Endothelial cell of hepatic sinusoid (primary cell): ENCODE data around the gene NPIPA5.
"Not testable (repeated sequence)": the region's sequence is repeated elsewhere in the genome, so short reads cannot be mapped to it uniquely, and the experiment has no call there.

Experiments
- in situ Hi-C: cut with HindIII; loops from 2 replicates; pipeline ENCODE4 v1.10.0; 2017; ENCODE audit warnings: low sequenced_read_pairs

NPIPA5 gene

DNA sequence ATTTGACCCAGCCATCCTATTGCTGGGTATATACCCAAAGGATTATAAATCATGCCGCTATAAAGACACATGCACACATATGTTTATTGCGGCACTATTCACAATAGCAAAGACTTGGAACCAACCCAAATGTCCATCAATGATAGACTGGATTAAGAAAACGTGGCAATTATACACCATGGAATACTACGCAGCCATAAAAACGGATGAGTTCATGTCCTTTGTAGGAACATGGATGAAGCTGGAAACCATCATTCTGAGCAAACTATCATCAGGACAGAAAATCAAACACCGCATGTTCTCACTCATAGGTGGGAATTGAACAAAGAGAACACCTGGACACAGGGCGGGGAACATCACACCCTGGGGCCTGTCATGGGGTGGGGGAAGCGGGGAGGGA is 14.9 kb upstream of the NPIPA5 start:
- in situ Hi-C loops = not testable (repeated sequence)

DNA sequence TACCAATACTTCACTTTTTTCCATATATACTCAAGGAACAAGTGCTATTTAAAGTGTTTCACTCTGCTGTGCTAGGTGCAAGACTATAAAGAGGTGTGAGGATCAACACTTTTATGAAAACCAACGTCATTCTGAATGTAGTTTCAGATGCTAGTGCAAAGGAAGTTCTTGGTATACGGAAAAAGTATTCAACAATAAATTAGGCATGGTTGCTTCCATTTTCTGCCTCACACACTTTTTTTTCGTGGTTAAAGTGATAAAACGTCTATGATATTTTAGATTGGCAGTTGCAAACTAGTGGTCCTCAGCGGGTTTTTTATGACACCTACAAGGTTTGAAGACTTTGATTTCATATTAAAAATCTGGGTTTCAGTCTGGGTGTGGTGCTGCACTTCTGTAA is 11.8 kb upstream of the NPIPA5 start:
- in situ Hi-C loops = not testable (repeated sequence)

DNA sequence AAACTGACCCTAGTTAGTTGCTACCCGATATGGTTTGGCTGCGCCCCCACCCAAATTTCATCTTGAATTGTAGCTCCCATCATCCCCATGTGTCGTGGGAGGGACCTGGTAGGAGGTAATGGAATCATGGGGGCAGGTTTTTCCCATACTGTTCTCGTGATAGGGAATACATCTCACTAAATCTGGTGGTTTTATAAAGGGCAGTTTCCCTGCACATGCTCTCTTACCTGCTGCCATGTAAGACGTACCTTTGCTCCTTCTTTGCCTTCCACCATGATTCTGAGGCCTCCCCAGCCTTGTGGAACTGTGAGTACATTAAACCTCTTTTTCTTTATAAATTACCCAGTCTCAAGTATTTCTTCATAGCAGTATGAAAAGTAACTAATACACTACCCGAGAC is 10.0 kb upstream of the NPIPA5 start:
- in situ Hi-C loops = not testable (repeated sequence)

DNA sequence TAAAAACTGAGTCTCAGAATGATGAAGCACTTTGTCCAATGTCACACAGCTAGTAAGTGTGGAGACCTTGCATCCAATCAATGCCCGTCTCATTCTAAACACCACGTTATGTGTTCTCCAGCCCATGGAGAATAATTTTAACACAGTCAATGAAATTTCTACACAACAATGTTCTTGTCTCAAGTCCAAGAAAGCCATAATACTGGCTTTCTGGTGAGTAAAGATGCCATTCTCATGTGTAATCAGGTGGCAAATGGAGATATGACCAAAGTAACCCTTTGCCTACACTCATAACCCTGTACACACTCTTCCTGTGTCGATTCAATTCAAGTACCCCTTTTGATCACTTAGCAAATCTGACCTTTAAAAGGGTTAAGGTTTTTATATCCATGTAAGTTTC is 4.7 kb upstream of the NPIPA5 start:
- in situ Hi-C loops = not testable (repeated sequence)

DNA sequence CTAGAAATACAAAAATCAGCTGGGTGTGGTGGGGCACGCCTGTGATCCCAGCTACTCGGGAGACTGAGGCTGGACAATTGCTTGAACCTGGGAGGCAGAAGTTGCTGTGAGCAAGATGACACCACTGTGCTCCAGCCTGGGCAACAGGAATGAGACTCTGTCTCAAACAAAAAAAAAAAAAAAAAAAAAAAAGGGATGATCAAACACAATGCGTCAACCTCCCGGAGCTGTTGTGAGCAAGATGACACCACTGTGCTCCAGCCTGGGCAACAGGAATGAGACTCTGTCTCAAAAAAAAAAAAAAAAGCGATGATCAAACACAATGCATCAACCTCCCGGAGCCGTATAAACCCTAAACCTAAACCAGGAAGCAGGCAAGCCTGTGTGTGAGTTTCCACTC is 20.6 kb downstream of the NPIPA5 start:
- in situ Hi-C loops = not testable (repeated sequence)

DNA sequence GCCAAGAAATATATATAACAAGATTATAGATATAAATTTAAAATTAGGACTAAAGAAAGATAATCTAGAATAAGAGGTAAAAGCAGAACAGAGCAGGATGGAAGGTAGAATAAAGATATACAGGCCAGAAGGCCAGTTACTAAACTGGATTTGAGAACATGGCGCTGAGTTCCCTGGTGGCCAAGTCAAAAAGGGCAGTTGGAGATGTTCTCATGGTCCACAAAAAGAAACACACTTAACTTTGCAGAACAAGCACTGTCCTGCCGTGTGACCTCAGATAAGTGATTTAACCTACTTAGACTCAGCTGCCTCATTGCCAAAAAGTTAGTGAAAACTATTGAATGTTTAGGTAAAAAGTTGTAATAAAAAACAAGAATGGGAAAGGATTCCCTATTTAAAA is 23.2 kb downstream of the NPIPA5 start:
- in situ Hi-C loops = not testable (repeated sequence)

DNA sequence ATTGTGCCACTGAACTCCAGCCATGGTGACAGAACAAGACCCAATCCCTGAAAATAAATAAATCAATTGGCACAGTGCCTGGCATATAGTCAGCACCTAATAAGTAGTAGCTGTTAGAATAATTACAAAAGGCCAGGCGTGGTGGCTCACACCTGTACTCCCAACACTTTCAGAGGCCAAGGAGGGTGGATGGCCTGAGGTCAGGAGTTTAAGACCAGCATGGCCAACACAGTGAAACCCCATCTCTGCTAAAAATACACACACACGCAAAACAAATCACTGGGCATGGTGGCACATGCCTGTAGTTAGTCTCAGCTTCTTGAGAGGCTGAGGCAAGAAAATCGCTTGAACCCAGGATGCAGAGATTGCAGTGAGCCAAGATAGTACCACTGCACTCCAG is 25.2 kb downstream of the NPIPA5 start:
- in situ Hi-C loops = not testable (repeated sequence)

DNA sequence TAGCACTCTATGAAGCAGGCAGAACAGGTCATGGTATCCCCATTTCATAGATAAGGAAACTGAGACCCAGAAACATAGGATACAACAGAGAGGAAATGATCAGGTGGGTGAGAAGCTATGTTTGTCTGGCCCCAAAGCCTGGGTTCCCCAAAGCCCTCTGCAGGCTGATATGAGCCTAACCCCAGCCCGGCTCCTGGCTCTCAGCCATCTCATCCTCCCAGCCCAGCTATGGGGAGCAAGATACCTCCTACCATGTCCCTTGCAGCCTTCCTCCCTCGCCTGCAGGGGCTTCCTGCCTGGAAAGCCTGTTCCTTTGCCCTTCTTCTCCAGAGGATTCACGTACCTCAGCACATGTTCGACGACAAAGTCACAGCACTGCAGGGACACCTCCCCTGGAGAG is 26.3 kb downstream of the NPIPA5 start:
- in situ Hi-C loops = not testable (repeated sequence)

DNA sequence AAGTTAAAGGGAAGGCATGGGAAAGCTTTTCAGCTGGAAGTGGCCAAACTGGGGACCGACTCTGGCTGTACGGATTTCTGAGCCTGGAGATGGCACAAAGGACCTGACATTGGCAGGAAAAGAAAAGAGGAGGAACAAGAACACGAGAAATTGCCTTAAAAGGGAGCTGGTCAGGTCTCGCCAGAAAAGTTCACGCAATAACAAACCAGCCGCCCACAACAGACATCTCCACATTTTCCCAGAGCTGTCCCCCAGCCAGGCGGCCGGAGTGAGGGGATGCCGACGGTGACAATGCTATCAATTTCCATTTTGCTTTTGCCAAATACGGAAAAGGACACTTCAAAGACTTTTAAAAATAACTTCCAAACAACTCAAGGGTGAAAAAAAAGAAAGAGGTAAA is 26.8 kb downstream of the NPIPA5 start:
- in situ Hi-C loops = not testable (repeated sequence)

DNA sequence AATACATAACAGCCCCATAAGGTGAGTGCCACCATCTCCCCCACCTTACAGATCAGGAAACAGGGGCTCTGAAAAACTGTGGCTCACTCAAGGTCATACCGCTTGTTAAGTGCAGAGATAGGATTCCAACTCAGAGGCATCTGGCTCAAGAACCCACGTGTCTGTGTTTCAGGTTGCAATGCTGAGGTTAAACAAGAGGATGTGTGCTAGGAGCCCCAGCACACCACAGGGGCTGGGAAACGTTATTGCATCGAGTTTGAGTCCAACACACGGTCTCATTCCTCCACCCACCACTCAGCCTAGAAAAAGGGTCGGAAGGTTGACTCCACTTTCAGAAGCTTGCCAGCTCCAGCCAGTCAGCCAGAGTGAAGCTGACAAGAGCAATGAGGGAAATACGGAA is 29.4 kb downstream of the NPIPA5 start:
- in situ Hi-C loops = not testable (repeated sequence)

DNA sequence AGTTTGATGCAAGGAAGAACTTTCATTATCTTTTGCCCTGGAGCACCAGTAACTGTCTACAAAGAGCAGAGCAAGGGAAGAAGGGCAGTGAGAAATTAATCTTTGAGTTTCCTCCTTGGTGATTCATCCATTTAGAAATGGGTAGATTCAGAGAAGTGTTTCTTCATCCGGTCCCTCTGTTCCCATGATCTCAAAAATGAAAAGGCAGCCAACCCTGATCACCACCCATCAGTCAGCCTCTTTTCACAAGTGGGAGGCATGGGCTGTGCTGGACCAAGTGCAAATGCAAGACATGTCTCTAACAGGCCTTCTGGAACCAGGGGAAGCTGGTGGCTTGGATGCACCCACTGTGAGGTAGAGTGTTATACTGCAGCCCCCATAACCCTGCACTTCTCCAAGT is 35.8 kb downstream of the NPIPA5 start:
- in situ Hi-C loops = not testable (repeated sequence)

DNA sequence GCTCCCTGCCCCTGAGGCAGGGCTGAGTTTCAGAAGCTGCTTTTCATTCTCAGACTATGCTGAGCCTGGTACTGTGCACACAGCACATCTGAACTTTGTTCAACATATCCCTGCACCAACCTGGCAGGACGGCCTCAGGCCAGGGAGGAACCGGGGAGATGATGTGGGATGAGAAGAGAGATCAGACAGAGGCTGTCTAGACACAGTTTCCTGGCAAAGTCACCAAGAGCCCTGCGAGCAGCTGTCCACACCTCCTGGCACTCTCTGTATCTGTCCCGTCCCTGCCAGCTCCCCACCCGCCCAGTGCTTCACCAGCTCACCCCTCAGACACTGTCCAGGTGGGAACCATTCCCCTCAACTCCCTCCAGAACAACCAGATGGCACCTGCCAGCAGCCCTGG is 39.1 kb downstream of the NPIPA5 start:
- in situ Hi-C loops = not testable (repeated sequence)

DNA sequence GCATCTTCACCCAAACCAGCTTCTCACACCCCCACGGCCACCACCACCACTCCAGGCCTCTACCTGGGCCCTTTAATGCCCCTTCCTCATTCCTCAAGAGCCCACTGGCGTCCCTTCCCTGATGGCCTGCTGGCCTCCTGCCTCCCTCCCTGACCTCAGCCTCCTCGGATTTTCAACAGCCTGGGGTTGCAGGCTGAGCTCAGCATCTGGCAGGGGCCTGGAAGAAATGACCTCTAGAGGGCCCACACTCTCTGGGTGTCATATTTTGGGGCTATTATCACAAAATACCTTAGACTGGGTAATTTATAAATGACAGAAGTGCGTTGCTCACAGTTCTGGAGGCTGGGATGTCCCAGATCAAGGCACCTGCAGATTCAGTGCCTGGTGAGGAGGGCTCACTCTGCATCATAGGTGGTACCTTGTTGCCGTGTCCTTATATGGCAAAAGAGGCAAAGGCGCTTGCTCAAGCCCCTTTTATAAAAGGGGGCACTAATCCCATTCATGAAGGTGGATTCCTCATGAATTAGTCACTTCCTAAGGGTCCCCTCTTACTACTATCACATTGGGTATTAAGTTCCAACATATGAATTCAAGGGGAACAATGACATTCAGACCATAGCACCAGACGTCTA is 40.0 kb downstream of the NPIPA5 start:
- in situ Hi-C loops = not testable (repeated sequence)

DNA sequence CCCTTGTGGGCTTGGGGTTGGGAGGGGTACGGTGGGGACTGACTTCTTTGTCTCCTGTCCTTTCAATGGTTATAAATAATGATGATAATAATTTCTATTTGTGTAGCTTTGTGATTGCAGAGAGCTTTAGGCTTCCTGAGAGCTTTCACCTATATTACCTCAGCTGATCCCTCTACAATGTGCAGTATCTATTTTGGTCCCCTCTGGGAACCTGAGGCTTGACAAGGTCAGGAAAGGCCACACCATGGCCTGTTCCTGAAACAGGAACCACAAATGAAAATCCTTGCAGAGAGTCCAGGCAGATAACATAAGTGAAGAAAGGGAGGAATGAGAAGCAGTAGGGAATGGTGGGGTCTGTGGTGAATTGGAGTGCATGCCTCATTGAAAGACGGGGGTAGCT is 42.5 kb downstream of the NPIPA5 start:
- in situ Hi-C loops = not testable (repeated sequence)

DNA sequence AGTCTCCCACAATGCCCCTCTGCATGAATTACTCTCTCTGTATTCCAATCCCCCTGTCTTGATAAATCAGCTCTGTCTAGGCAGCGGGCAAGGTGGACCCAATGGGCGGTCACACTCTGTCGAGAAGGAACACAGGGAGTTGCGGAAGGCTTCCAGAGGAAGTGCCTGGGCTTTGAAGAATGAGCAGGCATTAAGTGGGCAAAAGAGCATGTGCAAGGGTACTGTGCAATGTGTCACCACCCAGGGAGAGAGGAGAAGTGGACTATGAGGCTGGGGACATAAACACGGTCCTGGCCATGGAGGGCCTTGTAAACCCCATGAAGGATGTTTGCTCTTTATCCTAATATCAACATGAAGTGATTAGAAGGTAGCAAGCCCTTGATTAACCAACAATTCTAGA is 44.1 kb downstream of the NPIPA5 start:
- in situ Hi-C loops = not testable (repeated sequence)

DNA sequence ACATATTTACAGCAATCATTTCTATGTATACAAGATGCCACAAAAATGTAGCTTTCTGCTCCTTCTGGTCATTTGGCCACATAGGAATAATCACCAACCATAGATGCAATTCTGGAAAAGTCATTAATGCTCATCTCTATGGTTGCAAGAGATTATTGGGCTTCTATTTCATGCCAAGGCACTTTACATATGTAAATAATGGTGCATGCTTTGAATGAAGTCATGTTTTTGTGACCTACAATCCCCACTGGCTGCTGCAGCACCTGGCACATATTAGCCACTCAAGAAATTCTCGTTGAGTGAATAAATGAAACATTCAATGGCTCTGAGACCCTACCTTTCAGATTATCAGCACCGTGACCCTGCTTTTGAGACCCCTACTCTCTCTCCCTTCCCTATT is 47.1 kb downstream of the NPIPA5 start:
- in situ Hi-C loops = not testable (repeated sequence)

DNA sequence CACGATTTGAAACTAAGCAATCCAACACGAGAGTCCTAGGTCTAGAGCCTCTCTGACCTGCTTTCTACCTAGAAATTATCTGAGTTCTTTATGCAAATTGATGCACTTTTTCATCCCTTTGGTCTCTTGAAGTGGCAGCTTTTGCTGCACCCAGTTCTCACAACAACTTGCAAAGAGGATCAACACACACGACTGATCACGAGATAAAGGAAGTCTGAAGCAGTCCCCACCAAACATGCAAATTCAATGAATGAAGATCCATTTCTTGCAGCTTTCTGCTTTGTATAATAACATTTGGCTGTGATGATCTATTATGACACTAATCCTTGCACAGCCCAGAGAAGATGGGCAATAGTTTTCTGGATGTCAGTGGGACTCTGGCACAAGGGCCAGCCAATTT is 53.1 kb downstream of the NPIPA5 start:
- in situ Hi-C loops = not testable (repeated sequence)

DNA sequence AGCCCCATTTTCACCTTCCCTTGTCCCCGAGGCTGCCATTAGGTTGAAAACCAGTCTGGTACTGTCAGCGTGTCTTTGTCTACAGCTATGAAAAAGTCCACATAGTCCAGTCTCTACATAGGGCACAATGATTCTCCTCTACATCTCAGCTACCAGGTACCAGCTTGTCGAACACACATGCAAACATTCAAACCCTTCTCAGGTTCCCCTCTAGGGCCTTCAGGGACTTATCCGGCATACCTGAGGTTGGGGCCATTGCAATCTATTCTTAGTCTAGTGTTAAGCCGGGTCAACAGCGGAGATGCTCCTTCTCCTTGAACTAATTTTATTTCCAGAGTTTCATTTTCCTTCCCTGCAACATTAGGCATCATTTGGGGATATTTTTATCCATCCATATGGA is 54.7 kb downstream of the NPIPA5 start:
- in situ Hi-C loops = not testable (repeated sequence)

DNA sequence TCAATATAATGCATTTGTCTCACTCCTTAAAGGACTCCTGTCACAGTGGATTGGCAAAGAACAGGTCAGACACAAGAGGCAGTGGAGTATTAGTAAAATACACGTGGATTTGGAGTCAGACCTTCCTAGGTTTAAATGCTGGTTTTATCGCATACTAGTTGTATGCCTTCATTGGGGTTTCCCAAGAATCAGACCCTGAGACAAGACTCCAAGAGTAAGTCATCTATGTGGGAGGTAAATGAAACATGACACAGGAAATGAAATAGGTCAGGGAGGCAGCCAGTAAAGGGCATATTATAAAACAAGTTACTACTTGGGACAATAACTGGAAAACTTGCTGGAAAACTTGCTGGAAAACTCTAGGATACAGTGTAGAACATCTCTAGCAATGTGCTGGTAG is 56.9 kb downstream of the NPIPA5 start:
- in situ Hi-C loops = not testable (repeated sequence)

DNA sequence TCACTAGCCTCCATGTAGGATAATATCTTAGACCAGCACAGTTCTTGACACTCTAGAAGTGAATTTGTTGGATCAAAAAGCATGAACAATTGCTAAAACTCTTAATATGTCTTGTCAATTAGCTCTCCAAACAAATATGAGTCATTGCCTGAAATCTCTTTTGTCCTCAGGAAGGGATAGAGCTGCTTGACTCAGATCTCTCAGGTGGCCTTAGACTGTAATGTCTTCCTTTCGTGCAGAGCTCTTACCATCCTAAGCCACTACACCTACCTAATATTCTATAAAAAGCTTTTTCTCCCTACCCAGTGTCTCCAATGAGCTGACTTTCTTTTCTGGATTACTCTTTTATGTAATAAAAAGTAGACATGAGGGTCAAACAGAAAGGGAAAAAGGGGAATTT is 63.5 kb downstream of the NPIPA5 start:
- in situ Hi-C loops = not testable (repeated sequence)
